MM.1S (cell line): ENCODE data around the gene EMP3.

Experiments
- CTCF ChIP-seq: fragments of 300-600 bp; sonication (generic); IDR thresholded peaks from 2 replicates; pipeline ENCODE4 v1.5.1; 2016; ENCODE audit warnings: antibody characterized with exemption, low read length, mixed read lengths
- EZH2phosphoT487 ChIP-seq: fragments of 300-600 bp; sonication (generic); IDR thresholded peaks from 2 replicates; pipeline ENCODE4 v1.6.1; 2018; ENCODE audit warnings: antibody characterized with exemption, low read length

- TF ChIP-seq EZH2phosphoT487 (no peak), CTCF (no peak)
These were observed 23.4 kb downstream of the EMP3 start for GRCh38 chr19:48348737-48349136.
